ENCODE data around the gene DDX39A. TPM values are rescaled to one million over a fixed set of nuclear protein-coding genes. Genes with fewer than 3 reads are reported as not detected.
"Not testable (repeated sequence)": the region's sequence is repeated elsewhere in the genome, so short reads cannot be mapped to it uniquely, and the experiment has no call there.

DDX39A gene
- total RNA-seq, 1 experiment from 2014 or later = 222 TPM

DNA sequence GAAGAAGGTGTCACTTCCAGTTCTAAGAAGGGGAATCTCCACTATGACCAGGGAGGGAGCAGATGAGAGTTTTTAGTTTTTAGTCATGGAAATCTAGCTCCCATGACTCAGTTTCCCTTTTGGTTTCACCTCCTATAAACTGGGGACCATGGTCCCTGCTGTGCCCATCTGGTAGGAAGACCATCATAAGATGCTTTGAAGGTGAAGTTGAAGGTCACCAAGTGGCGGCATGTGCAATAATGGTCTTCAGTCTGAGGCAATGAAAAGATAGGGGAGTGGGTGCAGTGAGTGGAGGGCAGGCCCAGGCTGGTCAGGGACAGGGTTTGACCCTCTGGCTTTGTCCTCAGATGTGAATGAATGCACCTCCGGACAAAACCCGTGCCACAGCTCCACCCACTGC is 22.4 kb downstream of the DDX39A start:
- H3K27ac ChIP-seq; DNase-seq (ENCODE audit: low read depth in 1 of 2, low spot score in 2 of 2); H3K4me3 ChIP-seq; H3K4me1 ChIP-seq (replicated peaks); H3K27me3 ChIP-seq (replicated peaks); H3K9me3 ChIP-seq (replicated peaks): not testable (repeated sequence)
- peaks cover 69% of the 10 kb centered on the region for H3K36me3 ChIP-seq

DNA sequence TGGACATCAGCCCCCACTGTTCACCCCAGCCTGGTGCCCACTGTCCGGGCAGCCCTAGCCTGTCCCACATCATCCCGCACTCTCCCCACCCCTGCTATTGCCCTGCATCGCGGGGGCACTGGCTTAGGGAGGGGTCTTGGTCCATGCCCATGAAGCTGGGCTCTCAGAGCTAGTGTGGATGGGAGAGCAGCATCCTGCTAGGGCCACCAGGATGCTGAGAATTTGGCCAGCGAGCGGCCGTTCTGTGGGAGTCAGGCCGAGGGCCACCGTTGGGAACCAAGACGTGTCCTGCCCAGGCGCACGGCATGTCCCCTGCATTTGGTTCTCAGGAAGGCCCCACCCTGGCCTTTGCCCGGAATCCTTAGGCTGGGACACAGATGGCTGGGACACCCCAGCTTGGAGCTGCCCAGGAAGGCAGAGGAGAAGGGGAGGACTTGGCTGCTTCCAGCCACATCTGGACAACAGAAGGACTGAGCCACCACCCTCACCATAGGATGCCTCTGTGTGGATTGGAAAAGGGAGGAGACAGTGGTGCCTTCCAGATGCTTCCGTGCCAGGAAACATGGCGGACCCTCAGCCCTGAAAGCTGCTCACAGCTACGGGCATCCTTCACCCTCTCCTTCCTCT is 23.3 kb downstream of the DDX39A start:
- Histone ChIP-seq H3K27ac (no peak overlapping the region), H3K4me3 (no peak overlapping the region), H3K4me1 (replicated peaks) (no peaks in the 10 kb centered on the region), H3K9me3 (replicated peaks) (no peaks in the 10 kb centered on the region), H3K27me3 (replicated peaks) (no peaks in the 10 kb centered on the region), H3K36me3 (peaks cover 66% of the 10 kb centered on the region)
- DNase-seq (ENCODE audit: low read depth in 1 of 2, low spot score in 2 of 2) = no peak

DNA sequence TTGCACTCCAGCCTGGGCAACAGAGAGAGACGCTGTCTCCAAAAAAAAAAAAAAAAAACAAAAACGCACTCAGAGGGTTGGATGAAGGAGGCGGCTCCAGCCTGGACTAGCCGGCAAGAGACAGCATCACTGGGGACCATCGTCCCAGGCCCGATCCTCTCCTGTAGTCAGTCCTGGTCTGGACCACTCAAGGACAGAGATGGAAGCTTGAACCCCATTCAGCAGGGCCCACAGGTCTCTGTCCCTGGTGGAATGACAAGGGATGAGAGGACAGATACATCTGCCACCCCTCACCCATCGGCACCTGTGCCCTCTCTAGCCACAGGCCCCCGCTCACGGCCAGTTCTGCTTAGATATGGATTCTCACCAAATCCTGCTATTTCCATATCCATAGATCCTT is 23.9 kb downstream of the DDX39A start:
- Histone ChIP-seq H3K4me3 (no peak overlapping the region), H3K27ac (no peak overlapping the region), H3K36me3 (peaks cover 65% of the 10 kb centered on the region)

DNA sequence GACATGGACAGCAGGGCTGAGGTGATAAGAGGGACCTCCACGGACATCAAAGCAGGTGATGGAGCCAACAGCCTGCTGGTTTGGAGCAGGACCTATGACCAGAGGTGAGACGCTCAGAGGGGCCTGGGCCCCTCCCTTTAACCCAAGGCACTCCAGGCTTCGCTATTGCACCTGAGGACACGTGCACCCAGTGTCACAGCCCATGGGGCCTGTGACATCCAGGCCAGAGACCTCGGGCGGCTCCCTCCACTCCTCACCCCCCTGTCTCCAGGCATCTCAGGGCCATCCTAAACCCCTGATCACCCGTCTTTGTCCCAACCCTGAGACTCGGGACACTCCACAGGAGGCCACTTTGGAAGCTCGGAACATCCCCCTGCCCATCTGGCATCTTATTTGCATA is 25.0 kb downstream of the DDX39A start:
- H3K27me3 ChIP-seq (replicated peaks) = no peaks in the 10 kb centered on the region
- no peak overlapping the region for H3K27ac ChIP-seq
- no peaks in the 10 kb centered on the region for H3K4me1 ChIP-seq (replicated peaks)
- no peaks in the 10 kb centered on the region for H3K9me3 ChIP-seq (replicated peaks)
- no peak overlapping the region for H3K4me3 ChIP-seq
- DNase-seq (ENCODE audit: low read depth in 1 of 2, low spot score in 2 of 2) = no peak
- H3K36me3 ChIP-seq = peaks cover 62% of the 10 kb centered on the region

More for the DNA sequence above, 23.9 kb downstream of the DDX39A start:
- H3K4me1 ChIP-seq (replicated peaks) = no peaks in the 10 kb centered on the region
- no peak for DNase-seq (ENCODE audit: low read depth in 1 of 2, low spot score in 2 of 2)
- no peaks in the 10 kb centered on the region for H3K9me3 ChIP-seq (replicated peaks)
- no peaks in the 10 kb centered on the region for H3K27me3 ChIP-seq (replicated peaks)

DNA sequence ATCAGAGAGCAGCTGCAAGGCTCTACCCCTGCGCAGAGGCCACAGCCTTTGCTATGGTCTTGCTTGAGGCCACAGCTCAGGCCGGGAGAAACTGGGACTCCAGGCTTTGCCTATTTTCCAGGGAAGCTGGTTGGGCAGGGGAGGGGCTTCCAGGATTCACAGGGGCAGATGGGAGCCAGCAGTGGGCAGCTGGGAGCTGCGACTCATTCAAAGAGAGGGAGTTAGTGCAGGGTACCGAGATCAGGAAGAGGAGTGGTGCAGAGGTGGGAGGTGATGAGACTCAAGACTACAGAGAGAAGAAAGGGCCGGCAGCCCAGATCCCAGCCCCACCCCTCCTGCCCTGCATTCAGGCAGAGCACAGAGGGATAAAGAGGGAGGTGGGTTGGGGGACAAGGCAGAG is 25.8 kb downstream of the DDX39A start:
- peaks cover 58% of the 10 kb centered on the region for H3K36me3 ChIP-seq
- no peaks in the 10 kb centered on the region for H3K9me3 ChIP-seq (replicated peaks)
- H3K4me3 ChIP-seq = no peak overlapping the region
- H3K27ac ChIP-seq = no peak overlapping the region
- H3K4me1 ChIP-seq (replicated peaks) = no peaks in the 10 kb centered on the region
- no peak for DNase-seq (ENCODE audit: low read depth in 1 of 2, low spot score in 2 of 2)
- H3K27me3 ChIP-seq (replicated peaks) = no peaks in the 10 kb centered on the region

DNA sequence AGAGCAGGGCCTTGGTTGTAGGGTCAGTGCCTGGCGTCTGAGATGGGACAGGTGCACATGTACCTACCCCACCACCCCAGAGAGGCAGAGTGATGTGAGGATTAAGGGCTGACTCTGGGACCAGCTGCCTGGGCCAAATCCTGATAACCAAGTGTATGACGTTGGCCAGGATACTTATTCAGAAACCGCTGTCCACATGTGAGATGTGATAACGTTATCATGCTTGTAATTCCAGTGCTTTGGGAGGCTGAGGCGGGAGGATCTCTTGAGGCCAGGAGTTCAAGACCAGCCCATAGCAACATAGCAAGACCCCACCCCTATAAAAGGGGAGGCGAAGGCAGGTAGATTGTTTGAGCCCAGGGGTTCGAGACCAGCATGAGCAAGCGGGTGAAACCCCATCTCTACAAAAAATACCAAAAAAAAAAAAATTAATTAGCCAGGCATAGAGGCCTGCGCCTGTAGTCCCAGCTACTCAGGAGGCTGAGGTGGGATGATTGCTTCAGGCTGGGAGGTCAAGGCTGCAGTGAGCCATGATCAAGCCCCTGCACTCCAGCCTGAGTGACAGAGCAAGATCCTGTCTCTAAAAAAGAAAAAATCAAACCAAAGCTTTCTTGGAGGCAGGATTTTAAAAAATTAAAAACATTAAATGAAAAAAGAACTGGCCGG is 27.9 kb downstream of the DDX39A start:
- no peaks in the 10 kb centered on the region for H3K27me3 ChIP-seq (replicated peaks)
- H3K9me3 ChIP-seq (replicated peaks) = no peaks in the 10 kb centered on the region
- H3K36me3 ChIP-seq = peaks cover 53% of the 10 kb centered on the region
- DNase-seq (ENCODE audit: low read depth in 1 of 2, low spot score in 2 of 2) = no peak
- no peaks in the 10 kb centered on the region for H3K4me1 ChIP-seq (replicated peaks)
- no peak overlapping the region for H3K4me3 ChIP-seq
- no peak overlapping the region for H3K27ac ChIP-seq

DNA sequence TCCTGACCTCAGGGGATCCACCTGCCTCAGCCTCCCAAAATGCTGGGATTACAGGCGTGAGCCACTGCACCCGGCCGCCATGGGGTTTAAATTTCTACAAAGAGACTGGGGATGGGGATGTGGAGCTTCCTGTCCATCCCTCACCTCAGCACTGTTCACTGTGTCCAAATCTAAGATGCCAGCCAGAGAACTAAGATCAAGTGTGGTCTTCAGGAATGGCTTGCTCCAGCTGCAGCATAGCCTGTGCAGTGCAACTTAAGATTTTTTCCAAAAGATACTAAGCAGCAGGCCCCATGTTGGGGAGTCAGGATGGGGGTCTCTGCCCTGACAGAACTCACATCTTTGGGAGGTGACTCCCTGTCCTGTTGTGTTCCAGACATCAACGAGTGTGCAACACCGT is 28.6 kb downstream of the DDX39A start:
- peaks cover under 1% of the 10 kb centered on the region for H3K4me1 ChIP-seq (replicated peaks)
- no peaks in the 10 kb centered on the region for H3K9me3 ChIP-seq (replicated peaks)
- no peak for DNase-seq (ENCODE audit: low read depth in 1 of 2, low spot score in 2 of 2)
- no peak overlapping the region for H3K27ac ChIP-seq
- peaks cover 45% of the 10 kb centered on the region for H3K36me3 ChIP-seq
- no peak overlapping the region for H3K4me3 ChIP-seq
- no peaks in the 10 kb centered on the region for H3K27me3 ChIP-seq (replicated peaks)

DNA sequence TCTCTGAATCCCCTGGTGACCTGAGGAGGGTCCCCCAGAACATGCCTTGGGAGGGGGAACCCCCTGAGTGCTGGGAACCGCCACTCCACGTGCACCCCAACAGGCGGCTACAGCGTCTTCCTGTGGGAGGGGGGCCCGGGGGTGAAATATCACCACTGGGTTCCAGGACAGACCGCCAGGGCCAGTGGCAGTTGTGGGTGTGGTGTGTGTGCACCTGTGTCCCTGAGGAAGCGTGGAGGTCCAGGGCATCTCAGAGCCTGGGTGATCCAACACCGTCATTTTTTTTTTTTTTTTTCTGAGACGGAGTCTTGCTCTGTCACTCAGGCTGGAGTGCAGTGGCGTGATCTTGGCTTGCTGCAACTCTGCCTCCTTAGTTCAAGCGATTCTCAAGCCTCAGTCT is 33.6 kb downstream of the DDX39A start:
- Histone ChIP-seq H3K9me3 (replicated peaks) (no peaks in the 10 kb centered on the region), H3K27ac (peak overlapping the region; percentile 92), H3K4me3 (no peak overlapping the region), H3K27me3 (replicated peaks) (no peaks in the 10 kb centered on the region), H3K4me1 (replicated peaks) (peaks cover 44% of the 10 kb centered on the region), H3K36me3 (peaks cover 4% of the 10 kb centered on the region)
- DNase-seq (ENCODE audit: low read depth in 1 of 2, low spot score in 2 of 2) = no peak

DNA sequence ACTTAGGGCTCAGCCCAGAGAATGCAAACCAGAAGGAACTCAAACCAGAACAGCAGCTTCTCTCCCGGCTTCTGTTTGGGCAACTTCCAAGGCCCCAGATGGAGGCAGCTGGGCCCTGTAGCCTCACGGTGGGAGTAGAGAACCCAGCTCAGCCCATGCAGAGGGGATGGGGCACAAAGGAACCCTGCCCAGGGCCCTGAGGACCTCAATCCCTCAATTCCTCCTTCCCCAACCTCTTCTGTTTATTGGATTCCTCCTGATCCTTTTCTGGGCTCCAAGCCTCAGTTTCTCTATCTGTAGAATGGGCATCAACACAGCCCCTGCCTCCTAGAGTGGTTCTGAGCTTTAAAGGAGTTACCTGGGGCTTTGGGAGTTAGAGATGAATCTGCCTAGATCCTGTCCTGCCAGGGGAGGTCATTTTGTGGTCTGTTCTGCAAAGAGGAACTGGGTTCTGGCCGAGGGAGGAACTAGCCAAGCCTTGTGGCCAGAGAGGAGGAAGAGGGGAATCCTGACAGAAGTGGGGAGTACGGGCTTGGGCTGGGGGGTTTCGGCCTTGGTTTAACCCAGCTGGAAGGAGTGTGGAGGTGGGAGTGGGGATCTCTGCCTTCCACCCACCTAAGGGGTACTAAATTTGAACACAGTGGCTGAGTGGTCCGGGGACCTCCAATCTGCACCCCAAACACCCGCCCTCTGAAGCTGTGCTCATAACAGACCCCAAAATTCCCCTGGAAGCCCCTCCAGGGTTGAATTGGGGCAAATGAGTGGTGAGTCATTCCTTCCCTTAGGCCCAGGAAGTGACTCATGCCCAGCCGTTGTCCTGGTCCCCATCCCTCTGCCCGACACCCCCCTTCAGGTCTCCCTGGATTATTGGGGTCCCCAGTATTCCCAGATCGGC is 35.2 kb downstream of the DDX39A start:
- Histone ChIP-seq H3K27ac (peak overlapping the region; percentile 92), H3K9me3 (replicated peaks) (no peaks in the 10 kb centered on the region), H3K4me3 (peak overlapping the region; percentile 2), H3K36me3 (peaks cover 3% of the 10 kb centered on the region), H3K4me1 (replicated peaks) (peaks cover 44% of the 10 kb centered on the region), H3K27me3 (replicated peaks) (no peaks in the 10 kb centered on the region)
- peak; percentile 62 to 71 for DNase-seq (ENCODE audit: low read depth in 1 of 2, low spot score in 2 of 2)

DNA sequence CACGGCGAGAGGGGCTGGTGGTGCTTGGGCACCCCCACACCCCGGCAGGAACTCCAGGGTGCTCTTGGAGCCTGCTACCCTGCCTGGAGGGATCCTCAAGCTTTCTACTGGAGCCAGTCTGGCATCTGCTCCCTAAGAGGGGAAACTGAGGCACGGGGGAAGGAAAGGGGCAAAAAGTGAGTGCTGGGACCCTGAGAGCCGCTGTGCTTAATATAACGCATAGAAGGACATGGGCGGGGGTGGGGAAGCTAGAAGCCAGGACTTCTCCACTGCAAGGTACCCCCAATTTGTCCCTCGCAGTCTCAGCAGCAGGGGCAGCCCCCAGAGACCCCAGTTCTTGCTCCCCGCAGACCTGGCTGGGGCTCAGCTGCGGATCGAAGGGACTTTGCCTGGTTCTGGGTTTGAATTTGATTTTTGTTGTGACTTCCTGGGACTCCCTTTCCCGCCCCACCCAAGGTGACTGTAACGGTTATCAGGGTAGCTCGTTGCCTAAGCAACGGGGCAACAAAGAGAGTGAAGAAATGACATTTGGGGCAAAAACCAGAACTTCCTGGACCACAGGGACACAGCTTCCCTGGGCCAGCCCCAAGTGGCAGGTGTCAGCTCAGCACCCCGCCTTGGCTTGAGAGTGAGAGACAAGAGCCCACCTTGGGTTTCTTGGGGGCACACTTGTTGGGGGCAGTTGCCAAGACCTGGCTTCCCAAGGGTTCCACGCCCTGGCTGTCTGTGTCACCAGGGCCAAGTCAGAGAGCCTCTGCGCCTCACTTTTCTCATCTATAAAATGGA is 37.3 kb downstream of the DDX39A start:
- no peaks in the 10 kb centered on the region for H3K27me3 ChIP-seq (replicated peaks)
- H3K4me1 ChIP-seq (replicated peaks) = peaks cover 44% of the 10 kb centered on the region
- H3K36me3 ChIP-seq = no peaks in the 10 kb centered on the region; the same call in 1 of the 2 replicates
- peak overlapping the region; percentile 80 for H3K27ac ChIP-seq
- H3K4me3 ChIP-seq = peak overlapping the region; percentile 48
- DNase-seq (ENCODE audit: low read depth in 1 of 2, low spot score in 2 of 2) = peak in 1 of 2 experiments; percentile 42
- H3K9me3 ChIP-seq (replicated peaks) = no peaks in the 10 kb centered on the region

DNA sequence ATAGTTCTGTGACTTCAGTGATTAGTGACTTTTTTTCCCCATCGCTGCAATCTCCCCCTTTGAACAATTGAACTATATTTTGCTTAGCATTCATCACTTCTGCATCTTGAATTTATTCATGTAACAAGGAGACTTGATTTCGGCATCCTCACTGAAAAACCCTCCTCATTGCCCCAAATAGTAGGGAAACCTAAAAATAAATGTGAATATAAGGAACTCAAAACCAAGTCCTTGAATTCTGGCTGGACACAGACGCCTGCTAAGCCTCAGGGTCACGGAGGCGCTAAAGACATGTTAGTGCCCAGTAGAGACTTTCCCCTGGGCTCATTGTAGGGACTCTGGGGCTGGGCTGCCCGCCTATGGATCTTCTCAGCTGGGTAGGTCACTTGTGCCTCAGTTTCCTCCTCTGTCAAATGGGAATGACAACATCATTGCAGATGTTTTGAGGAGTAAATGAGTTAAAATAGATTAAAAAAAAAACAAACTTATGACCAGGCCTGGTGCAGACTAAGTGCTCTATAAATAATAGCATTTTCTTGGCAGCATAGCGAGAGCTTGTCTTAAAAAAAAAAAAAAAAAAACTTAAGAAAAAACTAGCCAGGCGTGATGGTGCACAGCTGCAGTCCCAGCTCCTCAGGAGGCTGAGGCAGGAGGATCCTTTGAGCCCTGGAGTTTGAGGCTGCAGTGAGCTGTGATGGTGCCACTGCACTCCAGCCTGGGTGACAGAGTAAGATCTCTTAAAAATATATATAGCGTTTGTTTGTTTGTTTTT is 39.7 kb downstream of the DDX39A start:
- Histone ChIP-seq H3K4me1 (replicated peaks) (peaks cover 33% of the 10 kb centered on the region), H3K9me3 (replicated peaks) (no peaks in the 10 kb centered on the region), H3K36me3 (no peaks in the 10 kb centered on the region), H3K4me3 (no peak overlapping the region), H3K27ac (no peak overlapping the region), H3K27me3 (replicated peaks) (no peaks in the 10 kb centered on the region)
- no peak for DNase-seq (ENCODE audit: low read depth in 1 of 2, low spot score in 2 of 2)

DNA sequence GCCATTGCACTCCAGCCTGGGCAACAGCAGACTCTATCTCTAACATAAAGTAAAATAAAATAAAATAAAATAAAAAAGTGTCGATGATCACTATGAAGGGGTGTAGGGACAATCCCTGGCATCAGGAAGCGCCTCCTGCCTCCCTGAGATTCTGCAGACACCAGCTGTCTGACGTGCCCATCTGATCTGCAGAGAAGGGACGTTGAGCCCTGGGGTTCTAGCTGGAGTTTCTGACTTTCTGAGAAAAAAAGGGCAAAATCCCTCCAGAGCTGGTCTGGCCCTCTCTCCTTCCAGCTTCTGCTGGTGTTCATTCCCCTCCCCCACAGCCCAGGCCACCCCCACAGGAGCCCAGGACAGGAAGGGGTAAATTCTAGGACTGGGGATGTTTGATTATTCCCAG is 40.3 kb downstream of the DDX39A start:
- Histone ChIP-seq H3K4me1 (replicated peaks) (peaks cover 27% of the 10 kb centered on the region), H3K27me3 (replicated peaks) (no peaks in the 10 kb centered on the region), H3K4me3 (no peak overlapping the region), H3K9me3 (replicated peaks) (no peaks in the 10 kb centered on the region), H3K27ac (no peak overlapping the region), H3K36me3 (no peaks in the 10 kb centered on the region)
- DNase-seq (ENCODE audit: low read depth in 1 of 2, low spot score in 2 of 2) = no peak

DNA sequence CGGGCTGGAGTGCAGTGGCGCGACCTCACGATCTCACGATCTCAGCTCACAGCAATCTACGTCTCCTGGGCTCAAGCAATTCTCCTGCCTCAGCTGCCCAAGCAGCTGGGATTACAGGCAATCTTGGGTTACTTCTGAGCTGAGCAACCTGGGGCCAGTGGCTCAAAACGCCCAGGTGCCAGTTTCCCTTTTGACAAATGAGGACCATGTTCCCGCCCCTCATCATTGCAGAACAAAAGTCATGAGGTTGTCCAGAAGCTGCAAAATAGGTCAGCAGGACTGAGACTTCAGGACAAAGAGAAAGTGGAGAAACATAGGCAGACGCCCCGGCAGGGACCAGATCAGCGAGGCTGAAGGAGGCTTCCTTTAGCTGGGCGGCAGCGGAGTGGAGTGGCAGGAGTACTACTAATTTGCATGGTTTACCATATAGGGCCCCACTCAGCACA is 41.2 kb downstream of the DDX39A start:
- no peaks in the 10 kb centered on the region for H3K27me3 ChIP-seq (replicated peaks)

More for the DNA sequence above, 41.2 kb downstream of the DDX39A start:
- DNase-seq (ENCODE audit: low read depth in 1 of 2, low spot score in 2 of 2) = no peak
- Histone ChIP-seq H3K4me3 (no peak overlapping the region), H3K4me1 (replicated peaks) (peaks cover 17% of the 10 kb centered on the region), H3K27ac (no peak overlapping the region), H3K36me3 (no peaks in the 10 kb centered on the region), H3K9me3 (replicated peaks) (no peaks in the 10 kb centered on the region)

All from SJSA1 (cell line).